Measurements from ENCODE around the gene DDX50. TPM values are rescaled to one million over a fixed set of nuclear protein-coding genes. Genes with fewer than 3 reads are reported as not detected.

Gene DDX50
- total RNA-seq, 1 donor from 2014 or later: 31.6 TPM

GRCh38 chr10:68955355-68955831 is 54.3 kb downstream of the DDX50 start:
- Mint-ChIP-seq H3K27ac (ENCODE audit: unreplicated experiment) (peak overlapping the region; percentile 92), H3K4me1 (ENCODE audit: low read depth, unreplicated experiment) (peaks cover 4% of the 10 kb centered on the region), H3K9me3 (ENCODE audit: unreplicated experiment) (peaks cover 2% of the 10 kb centered on the region), H3K27me3 (ENCODE audit: unreplicated experiment) (peaks cover 4% of the 10 kb centered on the region), H3K4me3 (ENCODE audit: unreplicated experiment) (peak overlapping the region; percentile 100), H3K36me3 (ENCODE audit: unreplicated experiment) (no peaks in the 10 kb centered on the region)
- DNase-seq: peak; percentile 25
- TF ChIP-seq, protein P1, sequence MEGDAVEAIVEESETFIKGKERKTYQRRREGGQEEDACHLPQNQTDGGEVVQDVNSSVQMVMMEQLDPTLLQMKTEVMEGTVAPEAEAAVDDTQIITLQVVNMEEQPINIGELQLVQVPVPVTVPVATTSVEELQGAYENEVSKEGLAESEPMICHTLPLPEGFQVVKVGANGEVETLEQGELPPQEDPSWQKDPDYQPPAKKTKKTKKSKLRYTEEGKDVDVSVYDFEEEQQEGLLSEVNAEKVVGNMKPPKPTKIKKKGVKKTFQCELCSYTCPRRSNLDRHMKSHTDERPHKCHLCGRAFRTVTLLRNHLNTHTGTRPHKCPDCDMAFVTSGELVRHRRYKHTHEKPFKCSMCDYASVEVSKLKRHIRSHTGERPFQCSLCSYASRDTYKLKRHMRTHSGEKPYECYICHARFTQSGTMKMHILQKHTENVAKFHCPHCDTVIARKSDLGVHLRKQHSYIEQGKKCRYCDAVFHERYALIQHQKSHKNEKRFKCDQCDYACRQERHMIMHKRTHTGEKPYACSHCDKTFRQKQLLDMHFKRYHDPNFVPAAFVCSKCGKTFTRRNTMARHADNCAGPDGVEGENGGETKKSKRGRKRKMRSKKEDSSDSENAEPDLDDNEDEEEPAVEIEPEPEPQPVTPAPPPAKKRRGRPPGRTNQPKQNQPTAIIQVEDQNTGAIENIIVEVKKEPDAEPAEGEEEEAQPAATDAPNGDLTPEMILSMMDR (IDR thresholded peaks at IDR 0.05; ENCODE audit: partially characterized antibody, unreplicated experiment): no peak

GRCh38 chr10:68955832-68956532 is 54.9 kb downstream of the DDX50 start, which contains the start of gene DDX21:
Gene DDX21, plus strand, starts transcription at chr10:68956170. Its CDS starts 56 bp downstream, at chr10:68956226.
- H3K4me3 Mint-ChIP-seq (ENCODE audit: unreplicated experiment): peak within 1 kb of the TSS; percentile 100
- peak; percentile 86 for DNase-seq
- peak within 1 kb of the TSS; percentile 92 for H3K27ac Mint-ChIP-seq (ENCODE audit: unreplicated experiment)
- H3K27me3 Mint-ChIP-seq (ENCODE audit: unreplicated experiment): peaks cover 4% of the 10 kb centered on the region
- peaks cover 4% of the 10 kb centered on the region for H3K4me1 Mint-ChIP-seq (ENCODE audit: low read depth, unreplicated experiment)
- no peaks in the 10 kb centered on the region for H3K36me3 Mint-ChIP-seq (ENCODE audit: unreplicated experiment)
- peaks cover 2% of the 10 kb centered on the region for H3K9me3 Mint-ChIP-seq (ENCODE audit: unreplicated experiment)
- TF ChIP-seq, protein P1 (IDR thresholded peaks at IDR 0.05; ENCODE audit: partially characterized antibody, unreplicated experiment): peak; percentile 45

- H3K27ac Mint-ChIP-seq (ENCODE audit: unreplicated experiment): peak overlapping the region; percentile 73
- peak overlapping the region; percentile 100 for H3K4me3 Mint-ChIP-seq (ENCODE audit: unreplicated experiment)
- TF ChIP-seq, protein P1 (IDR thresholded peaks at IDR 0.05; ENCODE audit: partially characterized antibody, unreplicated experiment): no peak
- H3K9me3 Mint-ChIP-seq (ENCODE audit: unreplicated experiment): peaks cover 2% of the 10 kb centered on the region
- no peaks in the 10 kb centered on the region for H3K36me3 Mint-ChIP-seq (ENCODE audit: unreplicated experiment)
- peaks cover 4% of the 10 kb centered on the region for H3K27me3 Mint-ChIP-seq (ENCODE audit: unreplicated experiment)
- no peak for DNase-seq
- H3K4me1 Mint-ChIP-seq (ENCODE audit: low read depth, unreplicated experiment): peaks cover 4% of the 10 kb centered on the region
Measured at GRCh38 chr10:68957284-68957615, 56.1 kb downstream of the DDX50 start.

DNA sequence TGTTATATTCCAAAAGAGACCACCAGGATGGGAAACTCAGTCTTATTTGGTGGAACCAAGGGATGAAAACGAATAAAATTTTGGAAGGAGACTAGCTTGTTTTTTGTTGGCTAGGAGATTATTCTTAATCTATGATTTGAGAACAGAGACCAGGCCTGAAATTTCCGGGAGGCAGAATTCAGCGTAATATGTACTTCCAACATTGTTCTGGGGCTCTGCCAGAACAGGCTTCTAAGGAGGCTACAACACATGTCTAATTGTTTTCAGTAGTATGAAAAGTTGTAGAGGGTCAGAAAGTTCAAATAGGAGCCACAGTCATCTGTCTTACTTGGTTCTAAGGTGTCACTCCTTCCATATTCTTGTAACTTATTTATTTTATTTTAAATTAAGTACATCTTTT is 56.5 kb downstream of the DDX50 start:
- Mint-ChIP-seq H3K4me1 (ENCODE audit: low read depth, unreplicated experiment) (peaks cover 4% of the 10 kb centered on the region), H3K4me3 (ENCODE audit: unreplicated experiment) (peak overlapping the region; percentile 100), H3K27me3 (ENCODE audit: unreplicated experiment) (peaks cover 4% of the 10 kb centered on the region), H3K9me3 (ENCODE audit: unreplicated experiment) (peaks cover 2% of the 10 kb centered on the region), H3K36me3 (ENCODE audit: unreplicated experiment) (no peaks in the 10 kb centered on the region), H3K27ac (ENCODE audit: unreplicated experiment) (peak overlapping the region; percentile 73)
- TF ChIP-seq, protein P1 (IDR thresholded peaks at IDR 0.05; ENCODE audit: partially characterized antibody, unreplicated experiment): no peak
- DNase-seq: no peak

Measured in glutamatergic neuron (in vitro differentiated cells).